ENCODE measurements around the gene NPM3. TPM values are rescaled to one million over a fixed set of nuclear protein-coding genes. Genes with fewer than 3 reads are reported as not detected.
A peak's percentile ranks its signal among the peaks of the same experiment; 100 is the strongest.

NPM3 gene
- total RNA-seq, 1 donor from 2014 or later, result 39.3 TPM

GRCh38 chr10:101779544-101780186 lies 3.6 kb downstream of the NPM3 start:
- peak; percentile 83 for DNase-seq (ENCODE audit: low spot score, unreplicated experiment)
- Mint-ChIP-seq H3K27ac (peak overlapping the region; percentile 62), H3K36me3 (ENCODE audit: insufficient read depth) (no peaks in the 10 kb centered on the region), H3K9me3 (ENCODE audit: low read depth) (no peaks in the 10 kb centered on the region), H3K4me1 (ENCODE audit: low read depth) (peaks cover 29% of the 10 kb centered on the region), H3K27me3 (peaks cover 33% of the 10 kb centered on the region), H3K4me3 (ENCODE audit: low read depth) (peak overlapping the region; percentile 63)
- peak; percentile 89 for TF ChIP-seq CTCF (IDR thresholded peaks at IDR 0.05; ENCODE audit: unreplicated experiment)

- Mint-ChIP-seq H3K27ac (peak overlapping the region; percentile 42), H3K4me3 (ENCODE audit: low read depth) (peak overlapping the region; percentile 63), H3K27me3 (peaks cover 40% of the 10 kb centered on the region), H3K36me3 (ENCODE audit: insufficient read depth) (no peaks in the 10 kb centered on the region), H3K9me3 (ENCODE audit: low read depth) (no peaks in the 10 kb centered on the region), H3K4me1 (ENCODE audit: low read depth) (peaks cover 29% of the 10 kb centered on the region)
- no peak for TF ChIP-seq CTCF (IDR thresholded peaks at IDR 0.05; ENCODE audit: unreplicated experiment)
- DNase-seq (ENCODE audit: low spot score, unreplicated experiment), result no peak
Measured at GRCh38 chr10:101778781-101779543, 4.3 kb downstream of the NPM3 start.

- no peak for DNase-seq (ENCODE audit: low spot score, unreplicated experiment)
- Mint-ChIP-seq H3K27ac (no peak overlapping the region), H3K27me3 (peaks cover 47% of the 10 kb centered on the region), H3K4me1 (ENCODE audit: low read depth) (peaks cover 27% of the 10 kb centered on the region), H3K36me3 (ENCODE audit: insufficient read depth) (no peaks in the 10 kb centered on the region), H3K9me3 (ENCODE audit: low read depth) (no peaks in the 10 kb centered on the region), H3K4me3 (ENCODE audit: low read depth) (peak overlapping the region; percentile 63)
- TF ChIP-seq CTCF (IDR thresholded peaks at IDR 0.05; ENCODE audit: unreplicated experiment), result no peak
Measured at GRCh38 chr10:101778151-101778780, 5.0 kb downstream of the NPM3 start.

- Mint-ChIP-seq H3K4me1 (ENCODE audit: low read depth) (peaks cover 22% of the 10 kb centered on the region), H3K9me3 (ENCODE audit: low read depth) (no peaks in the 10 kb centered on the region), H3K36me3 (ENCODE audit: insufficient read depth) (no peaks in the 10 kb centered on the region), H3K27me3 (peaks cover 53% of the 10 kb centered on the region), H3K27ac (no peak overlapping the region), H3K4me3 (ENCODE audit: low read depth) (no peak overlapping the region)
- DNase-seq (ENCODE audit: low spot score, unreplicated experiment), result no peak
- no peak for TF ChIP-seq CTCF (IDR thresholded peaks at IDR 0.05; ENCODE audit: unreplicated experiment)
Measured at GRCh38 chr10:101777619-101778145, 5.6 kb downstream of the NPM3 start.

- no peak overlapping the region for H3K27ac Mint-ChIP-seq
Measured at GRCh38 chr10:101776161-101776817, 7.0 kb downstream of the NPM3 start.

More at GRCh38 chr10:101776161-101776817, 7.0 kb downstream of the NPM3 start:
- H3K9me3 Mint-ChIP-seq (ENCODE audit: low read depth), result no peaks in the 10 kb centered on the region
- peaks cover 15% of the 10 kb centered on the region for H3K4me1 Mint-ChIP-seq (ENCODE audit: low read depth)
- no peak overlapping the region for H3K4me3 Mint-ChIP-seq (ENCODE audit: low read depth)
- DNase-seq (ENCODE audit: low spot score, unreplicated experiment), result no peak
- H3K36me3 Mint-ChIP-seq (ENCODE audit: insufficient read depth), result no peaks in the 10 kb centered on the region
- peaks cover 67% of the 10 kb centered on the region for H3K27me3 Mint-ChIP-seq
- no peak for TF ChIP-seq CTCF (IDR thresholded peaks at IDR 0.05; ENCODE audit: unreplicated experiment)
